Panc1 (cell line): ENCODE results near the gene PPM1M. TPM values are rescaled to one million over a fixed set of nuclear protein-coding genes. Genes with fewer than 3 reads are reported as not detected.

Source experiments
- ATAC-seq: fragments of 200-7000 bp; cut with Tn5 transposase; 2 replicates; pipeline ENCODE4 v1.9.1; 2020; ENCODE audit warnings: mild to moderate bottlenecking, moderate library complexity
- BruUV-seq: library from RNA; stranded (reverse); fragments of 400-500 nt; replicated peaks from 2 replicates; lab custom pipeline; 2021; lab: Mats Ljungman, UMichigan
- CTCF ChIA-PET: fragments of 300-600 bp; sonication (Branson Sonifier 250); formaldehyde crosslinking; loops from one replicate; lab custom pipeline; 2022; ENCODE audit warnings: antibody characterized with exemption; lab: Charles Lee
- POLR2A ChIA-PET: fragments of 300-600 bp; sonication (Branson Sonifier 250); formaldehyde crosslinking; loops from one replicate; lab custom pipeline; 2022; ENCODE audit warnings: antibody characterized with exemption; lab: Charles Lee
- DNase-seq: peaks from one replicate; pipeline ENCODE4 v3.0.0-alpha.2; 2010; ENCODE audit warnings: low read depth, low spot score
- H3K27ac ChIP-seq: 2 replicates; pipeline ENCODE4 v1.5.1; 2011; ENCODE audit warnings: mild to moderate bottlenecking, low read length, inconsistent platforms
- H3K27me3 ChIP-seq: fragments of 200-500 bp; sonication (Bioruptor generic); 2 replicates; pipeline ENCODE4 v1.6.0; 2014; ENCODE audit warnings: low read length, inconsistent platforms; ENCODE audit not compliant: control insufficient read depth, insufficient read depth
- H3K36me3 ChIP-seq: fragments of 200-500 bp; sonication (Bioruptor generic); 2 replicates; pipeline ENCODE4 v1.5.1; 2014; ENCODE audit warnings: inconsistent platforms, mild to moderate bottlenecking, low read length, moderate library complexity; ENCODE audit not compliant: control insufficient read depth, insufficient read depth
- H3K4me1 ChIP-seq: 2 replicates; pipeline ENCODE4 v1.5.1; 2011; ENCODE audit warnings: inconsistent platforms, mild to moderate bottlenecking, low read length, moderate library complexity; ENCODE audit not compliant: control insufficient read depth, insufficient read depth
- H3K4me3 ChIP-seq, 2 experiments: 2 replicates each; pipeline ENCODE4 v1.5.1; 2011 to 2012; ENCODE audit warnings: low read depth in 2 of 2, low read length in 2 of 2, mild to moderate bottlenecking in 2 of 2, inconsistent platforms in 1 of 2, moderate library complexity in 1 of 2
- H3K9me3 ChIP-seq: fragments of 200-500 bp; sonication (Bioruptor generic); 2 replicates; pipeline ENCODE4 v1.5.1; 2014; ENCODE audit warnings: low read depth, mild to moderate bottlenecking, inconsistent platforms, low read length, moderate library complexity; ENCODE audit not compliant: control insufficient read depth, insufficient read depth
- POLR2AphosphoS5 ChIP-seq: IDR thresholded peaks from 2 replicates; pipeline ENCODE4 v1.6.1; 2012; ENCODE audit warnings: mild to moderate bottlenecking, low read depth, low read length, moderate library complexity
- SIN3A ChIP-seq: IDR thresholded peaks from 2 replicates; pipeline ENCODE4 v1.6.1; 2012; ENCODE audit warnings: low read depth, mild to moderate bottlenecking, low read length, moderate library complexity, borderline replicate concordance; ENCODE audit not compliant: insufficient read depth
- TCF7L2 ChIP-seq: IDR thresholded peaks from 2 replicates; pipeline ENCODE4 v1.6.1; 2011; ENCODE audit warnings: mild to moderate bottlenecking, low read depth, low read length, inconsistent platforms
- in situ Hi-C: cut with HindIII; loops from 2 replicates; pipeline ENCODE4 v1.10.0; 2016; ENCODE audit warnings: low sequenced_read_pairs, low pct_unique_long_range_greater_than_20kb
- intact Hi-C: fragments of 100-400 bp; cut with micrococcal nuclease; formaldehyde crosslinking; loops from one replicate; pipeline ENCODE4 v1.10.0; 2022; ENCODE audit not compliant: unreplicated experiment
- total RNA-seq: library from RNA; stranded (reverse); gene quantifications from one replicate; pipeline ENCODE4 v1.2.1, GENCODE V29; 2021; ENCODE audit not compliant: unreplicated experiment
- TF ChIP-seq, protein P1 (sequence below), 2 experiments: IDR thresholded peaks; 2 replicates each; pipeline ENCODE4 v1.6.1; 2011 to 2012; ENCODE audit warnings: low read depth in 2 of 2, control low read depth in 1 of 2, low read length in 1 of 2, mild to moderate bottlenecking in 1 of 2, moderate library complexity in 1 of 2; ENCODE audit not compliant: insufficient read depth in 1 of 2
- TF ChIP-seq, protein P2 (sequence below): fragments of 450-650 bp; IDR thresholded peaks from 2 replicates; pipeline ENCODE4 v1.5.1; 2017; ENCODE audit warnings: mild to moderate bottlenecking

Gene PPM1M
- total RNA-seq, 1 experiment from 2014 or later = 9.7 TPM

DNA sequence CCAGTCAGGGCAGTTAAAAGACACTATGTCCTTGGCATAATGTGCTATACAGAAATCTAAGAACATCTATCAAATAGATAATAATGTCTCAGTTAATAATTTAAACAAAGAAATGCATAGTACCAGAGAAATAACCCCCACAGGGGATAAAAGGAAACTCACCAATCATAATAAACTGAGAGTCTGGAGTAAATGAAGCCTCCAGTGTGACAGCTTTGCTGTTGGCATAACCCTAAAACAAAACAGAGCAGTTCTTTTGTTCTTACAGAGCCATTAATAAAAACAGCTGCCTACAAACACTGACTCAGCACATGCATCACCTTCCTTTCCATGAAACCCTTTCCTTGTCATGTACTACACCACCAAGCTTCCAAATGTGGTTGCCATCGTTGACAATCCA is 13.5 kb downstream of the PPM1M start:
- Histone ChIP-seq H3K27me3 (no peaks in the 10 kb centered on the region), H3K4me3 (no peak overlapping the region), H3K4me1 (no peaks in the 10 kb centered on the region), H3K9me3 (no peaks in the 10 kb centered on the region), H3K36me3 (peaks cover 37% of the 10 kb centered on the region), H3K27ac (no peak overlapping the region)
- BruUV-seq = no TSS peak
- in situ Hi-C loops = no loop called here
- ChIA-PET POLR2A (no interaction called here), CTCF (no interaction called here)
- DNase-seq (no peak), ATAC-seq (no peak)
- TF ChIP-seq SIN3A (no peak), POLR2AphosphoS5 (no peak), TCF7L2 (no peak)
- TF ChIP-seq, protein P1, sequence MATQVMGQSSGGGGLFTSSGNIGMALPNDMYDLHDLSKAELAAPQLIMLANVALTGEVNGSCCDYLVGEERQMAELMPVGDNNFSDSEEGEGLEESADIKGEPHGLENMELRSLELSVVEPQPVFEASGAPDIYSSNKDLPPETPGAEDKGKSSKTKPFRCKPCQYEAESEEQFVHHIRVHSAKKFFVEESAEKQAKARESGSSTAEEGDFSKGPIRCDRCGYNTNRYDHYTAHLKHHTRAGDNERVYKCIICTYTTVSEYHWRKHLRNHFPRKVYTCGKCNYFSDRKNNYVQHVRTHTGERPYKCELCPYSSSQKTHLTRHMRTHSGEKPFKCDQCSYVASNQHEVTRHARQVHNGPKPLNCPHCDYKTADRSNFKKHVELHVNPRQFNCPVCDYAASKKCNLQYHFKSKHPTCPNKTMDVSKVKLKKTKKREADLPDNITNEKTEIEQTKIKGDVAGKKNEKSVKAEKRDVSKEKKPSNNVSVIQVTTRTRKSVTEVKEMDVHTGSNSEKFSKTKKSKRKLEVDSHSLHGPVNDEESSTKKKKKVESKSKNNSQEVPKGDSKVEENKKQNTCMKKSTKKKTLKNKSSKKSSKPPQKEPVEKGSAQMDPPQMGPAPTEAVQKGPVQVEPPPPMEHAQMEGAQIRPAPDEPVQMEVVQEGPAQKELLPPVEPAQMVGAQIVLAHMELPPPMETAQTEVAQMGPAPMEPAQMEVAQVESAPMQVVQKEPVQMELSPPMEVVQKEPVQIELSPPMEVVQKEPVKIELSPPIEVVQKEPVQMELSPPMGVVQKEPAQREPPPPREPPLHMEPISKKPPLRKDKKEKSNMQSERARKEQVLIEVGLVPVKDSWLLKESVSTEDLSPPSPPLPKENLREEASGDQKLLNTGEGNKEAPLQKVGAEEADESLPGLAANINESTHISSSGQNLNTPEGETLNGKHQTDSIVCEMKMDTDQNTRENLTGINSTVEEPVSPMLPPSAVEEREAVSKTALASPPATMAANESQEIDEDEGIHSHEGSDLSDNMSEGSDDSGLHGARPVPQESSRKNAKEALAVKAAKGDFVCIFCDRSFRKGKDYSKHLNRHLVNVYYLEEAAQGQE (IDR thresholded peaks at IDR 0.05; ENCODE audit: insufficient read depth in 1 of 2, low read depth in 2 of 2, low read length in 1 of 2) = no peak
- TF ChIP-seq, protein P2, sequence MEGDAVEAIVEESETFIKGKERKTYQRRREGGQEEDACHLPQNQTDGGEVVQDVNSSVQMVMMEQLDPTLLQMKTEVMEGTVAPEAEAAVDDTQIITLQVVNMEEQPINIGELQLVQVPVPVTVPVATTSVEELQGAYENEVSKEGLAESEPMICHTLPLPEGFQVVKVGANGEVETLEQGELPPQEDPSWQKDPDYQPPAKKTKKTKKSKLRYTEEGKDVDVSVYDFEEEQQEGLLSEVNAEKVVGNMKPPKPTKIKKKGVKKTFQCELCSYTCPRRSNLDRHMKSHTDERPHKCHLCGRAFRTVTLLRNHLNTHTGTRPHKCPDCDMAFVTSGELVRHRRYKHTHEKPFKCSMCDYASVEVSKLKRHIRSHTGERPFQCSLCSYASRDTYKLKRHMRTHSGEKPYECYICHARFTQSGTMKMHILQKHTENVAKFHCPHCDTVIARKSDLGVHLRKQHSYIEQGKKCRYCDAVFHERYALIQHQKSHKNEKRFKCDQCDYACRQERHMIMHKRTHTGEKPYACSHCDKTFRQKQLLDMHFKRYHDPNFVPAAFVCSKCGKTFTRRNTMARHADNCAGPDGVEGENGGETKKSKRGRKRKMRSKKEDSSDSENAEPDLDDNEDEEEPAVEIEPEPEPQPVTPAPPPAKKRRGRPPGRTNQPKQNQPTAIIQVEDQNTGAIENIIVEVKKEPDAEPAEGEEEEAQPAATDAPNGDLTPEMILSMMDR = no peak
- intact Hi-C loops = no loop called here

DNA sequence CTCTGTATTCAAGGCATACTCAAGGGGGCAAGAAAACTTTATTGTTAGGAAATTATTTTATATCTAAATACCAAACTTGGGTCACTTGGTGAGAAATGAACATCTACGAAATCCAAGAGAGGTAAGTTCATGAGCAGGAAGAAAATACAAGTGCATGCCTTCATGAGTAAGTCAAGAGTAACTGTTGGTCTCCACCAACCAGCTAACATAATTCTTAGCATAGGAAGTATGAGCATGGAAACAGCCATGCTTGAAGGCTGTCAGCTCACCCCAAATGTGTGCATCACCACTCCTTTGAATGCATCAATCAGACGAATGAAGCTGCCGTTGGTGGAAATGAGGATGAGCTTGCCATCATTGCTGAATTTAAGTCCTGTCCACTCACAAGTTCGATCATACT is 13.9 kb downstream of the PPM1M start:
- no peaks in the 10 kb centered on the region for H3K27me3 ChIP-seq
- BruUV-seq = no TSS peak
- H3K9me3 ChIP-seq = no peaks in the 10 kb centered on the region
- ChIA-PET POLR2A (no interaction called here), CTCF (no interaction called here)
- in situ Hi-C loops (no loop called here), intact Hi-C loops (no loop called here)
- H3K4me1 ChIP-seq = no peaks in the 10 kb centered on the region
- DNase-seq (no peak), ATAC-seq (no peak)
- H3K36me3 ChIP-seq = peaks cover 35% of the 10 kb centered on the region
- H3K4me3 ChIP-seq = no peak overlapping the region
- TF ChIP-seq, protein P1 (IDR thresholded peaks at IDR 0.05; ENCODE audit: insufficient read depth in 1 of 2, low read depth in 2 of 2, low read length in 1 of 2) = no peak
- TF ChIP-seq, protein P2 = no peak
- TF ChIP-seq SIN3A (no peak), POLR2AphosphoS5 (no peak), TCF7L2 (no peak)
- no peak overlapping the region for H3K27ac ChIP-seq
